NCI-H2107 (cell line): ENCODE measurements around the gene NASP.
"Not testable (repeated sequence)": the region's sequence is repeated elsewhere in the genome, so short reads cannot be mapped to it uniquely, and the experiment has no call there.

Experiments
- DNase-seq: peaks from one replicate; lab custom pipeline; 2025; lab: John Stamatoyannopoulos, UW

NASP gene

GRCh38 chr1:45569962-45570581 lies 13.8 kb upstream of the NASP start:
- peak; percentile 68 for DNase-seq

- no peak for DNase-seq
These were observed 13.2 kb upstream of the NASP start for GRCh38 chr1:45570631-45571030.

- no peak for DNase-seq
These were observed 10.5 kb upstream of the NASP start for GRCh38 chr1:45573231-45573804.

GRCh38 chr1:45574105-45574626 lies 9.7 kb upstream of the NASP start:
- no peak for DNase-seq

DNA sequence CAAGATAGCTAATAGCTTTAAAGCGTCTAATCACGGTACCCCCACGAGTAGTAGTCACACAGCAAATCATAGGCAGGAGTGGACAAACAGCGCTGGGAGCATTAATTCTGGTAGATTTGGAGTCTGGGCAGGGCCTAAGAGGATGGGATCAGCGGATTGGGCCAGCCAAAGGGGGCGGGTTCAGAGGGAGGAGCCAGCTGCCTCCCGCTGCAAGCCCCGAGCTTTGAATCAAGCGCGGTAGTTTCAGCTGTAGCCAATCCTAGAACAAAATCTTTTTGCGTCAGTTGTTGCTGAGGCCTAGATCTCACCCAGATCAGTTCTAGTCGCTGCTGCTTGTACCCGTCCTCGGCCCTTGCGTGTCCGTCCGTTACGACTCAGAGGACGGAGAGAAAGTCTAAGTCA lies 576 bp upstream of the NASP start:
- peak; percentile 96 for DNase-seq

DNA sequence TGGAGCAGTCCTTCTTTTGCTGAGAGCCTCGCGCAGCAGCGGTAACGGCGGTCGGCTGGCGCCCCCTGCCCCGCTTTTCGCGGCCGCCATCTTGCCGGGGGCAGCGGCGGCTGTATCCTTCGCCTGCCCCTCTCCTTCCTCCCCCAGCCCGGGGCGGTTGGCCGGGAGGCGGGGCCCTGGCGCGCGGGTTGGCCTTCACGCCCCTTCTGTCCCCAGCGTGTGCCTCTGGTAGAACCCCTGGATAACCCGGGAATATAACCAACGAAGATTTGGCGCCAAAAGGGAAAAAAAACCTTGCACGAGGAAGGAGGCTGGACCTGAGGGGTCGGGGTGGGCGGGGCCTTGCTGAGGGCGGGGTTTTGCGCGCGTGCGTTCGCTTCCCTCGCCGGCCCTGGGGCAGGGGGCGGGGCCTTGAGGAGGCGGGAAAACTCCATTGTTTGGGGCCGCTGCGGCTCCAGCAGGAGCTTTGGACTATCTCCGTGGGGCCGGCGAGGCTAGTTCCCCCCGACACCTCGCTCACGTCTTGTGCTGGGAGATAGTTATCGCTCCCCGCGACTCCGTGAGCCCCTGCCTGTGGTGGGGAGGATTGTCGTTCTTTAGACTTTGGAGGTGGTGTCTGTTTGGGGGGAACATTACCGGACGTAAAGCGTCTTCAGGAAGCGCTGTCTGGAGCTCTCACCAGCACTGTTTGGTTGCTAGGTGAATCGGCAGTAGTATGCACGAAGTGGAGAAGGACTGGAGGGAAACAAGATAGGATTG lies 689 bp downstream of the NASP start:
- DNase-seq: peak; percentile 94

DNA sequence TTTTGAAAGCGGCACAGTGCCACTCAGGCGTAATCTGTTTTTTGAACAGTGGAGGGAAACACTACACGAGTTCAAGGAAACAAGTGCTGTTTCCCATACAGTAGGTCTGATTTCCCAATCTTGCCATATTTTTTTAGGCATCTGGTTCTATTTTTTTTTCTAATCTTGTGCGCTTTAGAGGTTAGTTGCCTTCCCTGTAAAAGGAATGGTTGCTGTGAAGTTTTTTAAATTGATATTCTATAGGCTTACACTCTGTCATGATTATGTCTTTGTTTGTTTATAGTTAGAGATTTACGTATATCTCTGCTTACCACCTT lies 1.2 kb downstream of the NASP start:
- no peak for DNase-seq

GRCh38 chr1:45585496-45586075 lies 1.7 kb downstream of the NASP start:
- no peak for DNase-seq

- no peak for DNase-seq
These were observed 2.9 kb downstream of the NASP start for GRCh38 chr1:45586769-45587168.

DNA sequence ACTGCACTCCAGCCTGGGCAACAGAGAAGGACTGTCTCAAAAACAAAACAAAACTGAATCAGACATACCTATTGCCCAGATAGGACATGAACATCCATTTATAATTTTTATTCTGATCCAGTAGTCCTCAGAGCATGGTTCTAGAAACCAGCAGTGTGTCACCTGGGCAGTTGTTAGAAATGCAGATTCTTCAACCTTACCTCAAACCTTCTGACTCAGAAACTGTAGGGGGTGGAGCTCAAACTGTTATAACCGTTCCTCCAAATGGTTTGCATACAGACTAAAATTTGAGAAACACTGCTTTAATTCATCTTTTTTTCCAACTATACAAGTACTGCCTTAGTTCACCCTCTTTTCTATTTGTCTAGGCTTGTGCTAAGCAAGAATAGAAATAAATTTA lies 6.0 kb downstream of the NASP start:
- DNase-seq: no peak

DNA sequence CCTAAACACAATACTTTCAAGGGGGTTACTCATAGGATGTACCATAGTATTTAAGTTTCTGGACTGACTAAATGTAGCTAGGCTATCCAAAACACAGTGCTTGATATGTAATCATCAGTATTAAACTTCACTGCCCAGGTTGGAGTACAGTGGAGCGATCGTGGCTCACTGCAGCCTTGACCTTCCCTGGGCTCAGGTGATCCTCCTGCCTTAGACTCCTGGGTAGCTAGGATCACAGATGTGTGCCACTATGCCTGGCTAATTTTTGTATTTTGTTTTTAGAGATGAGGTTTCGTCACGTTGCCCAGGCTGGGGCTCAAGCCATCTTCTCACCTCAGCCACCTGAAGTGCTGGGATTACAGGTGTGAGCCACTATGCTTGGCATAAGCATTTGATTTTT lies 10.6 kb downstream of the NASP start:
- DNase-seq: no peak

- not testable (repeated sequence) for DNase-seq
These were observed 12.9 kb downstream of the NASP start for GRCh38 chr1:45596765-45597164.

- no peak for DNase-seq
These were observed 20.4 kb downstream of the NASP start for GRCh38 chr1:45604239-45604638.

GRCh38 chr1:45607404-45608074 lies 23.7 kb downstream of the NASP start:
- no peak for DNase-seq

DNA sequence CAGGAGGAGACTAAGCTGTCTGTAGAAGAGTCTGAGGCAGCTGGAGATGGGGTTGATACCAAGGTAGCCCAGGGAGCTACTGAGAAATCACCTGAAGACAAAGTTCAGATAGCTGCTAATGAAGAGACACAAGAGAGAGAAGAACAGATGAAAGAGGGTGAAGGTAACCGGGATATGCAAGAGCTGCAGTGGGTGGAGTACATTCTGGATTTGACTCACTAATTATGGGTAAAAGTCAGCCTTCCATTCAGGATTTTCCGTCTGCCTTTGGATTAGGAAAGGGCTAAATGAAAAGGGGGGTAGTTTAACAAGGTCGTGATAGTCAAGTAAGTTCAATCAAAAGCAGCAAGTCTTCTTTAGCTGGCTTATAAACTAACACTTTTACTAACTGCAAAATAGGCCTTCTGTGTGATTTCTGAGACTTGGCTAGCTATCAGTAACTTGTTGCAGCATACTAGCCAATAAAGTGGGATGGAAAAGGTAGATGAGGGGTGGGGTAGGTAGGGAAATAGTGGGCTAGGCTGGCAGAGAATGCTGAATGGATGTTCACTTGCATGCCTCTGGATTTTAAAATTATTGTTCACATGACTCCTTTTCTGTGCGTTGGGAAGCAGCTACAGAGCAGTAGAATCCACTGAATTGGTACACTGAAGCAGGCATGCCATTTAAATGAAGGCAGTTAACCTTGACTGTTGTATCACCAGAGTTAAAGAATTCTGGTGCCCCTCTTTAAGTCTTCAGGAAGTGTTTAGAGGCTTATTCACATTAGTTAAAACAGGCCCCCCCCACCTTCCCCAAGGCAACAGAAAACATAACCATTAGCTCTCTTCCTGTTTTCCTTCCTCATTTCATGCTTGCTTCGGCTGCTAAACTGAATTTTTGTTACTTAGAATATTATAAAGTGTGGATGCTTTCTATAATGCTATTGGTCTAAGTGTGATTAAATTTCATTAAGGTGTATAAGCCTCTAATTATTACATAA lies 24.6 kb downstream of the NASP start:
- DNase-seq: no peak

DNA sequence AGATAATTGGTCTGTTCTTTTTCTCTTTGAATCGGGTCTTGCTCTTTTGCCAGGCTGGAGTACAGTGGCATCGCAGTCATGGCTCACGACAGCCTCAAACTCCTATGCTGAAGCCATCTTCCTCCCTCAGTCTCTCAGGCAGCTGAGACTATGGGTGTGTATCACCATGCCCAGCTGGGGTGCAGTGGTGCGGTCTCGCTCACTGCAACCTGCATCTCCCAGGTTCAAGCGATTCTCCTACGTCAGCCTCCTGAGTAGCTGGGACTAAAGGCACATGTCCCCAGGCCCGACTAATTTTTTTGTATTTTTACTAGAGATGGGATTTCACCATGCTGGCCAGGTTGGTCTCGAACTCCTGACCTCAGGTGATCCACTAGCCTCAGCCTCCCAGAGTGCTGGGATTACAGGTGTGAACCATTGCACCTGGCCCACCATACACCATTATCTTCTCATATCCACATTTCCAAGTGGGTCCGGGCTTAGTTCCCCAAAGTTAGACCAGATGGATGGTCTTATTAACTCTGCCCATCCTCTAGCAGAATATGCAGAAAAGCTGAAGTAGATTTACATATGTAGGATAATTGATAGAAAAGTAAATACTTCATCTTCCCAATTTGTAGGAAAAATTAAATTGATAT lies 26.9 kb downstream of the NASP start:
- DNase-seq: no peak

DNA sequence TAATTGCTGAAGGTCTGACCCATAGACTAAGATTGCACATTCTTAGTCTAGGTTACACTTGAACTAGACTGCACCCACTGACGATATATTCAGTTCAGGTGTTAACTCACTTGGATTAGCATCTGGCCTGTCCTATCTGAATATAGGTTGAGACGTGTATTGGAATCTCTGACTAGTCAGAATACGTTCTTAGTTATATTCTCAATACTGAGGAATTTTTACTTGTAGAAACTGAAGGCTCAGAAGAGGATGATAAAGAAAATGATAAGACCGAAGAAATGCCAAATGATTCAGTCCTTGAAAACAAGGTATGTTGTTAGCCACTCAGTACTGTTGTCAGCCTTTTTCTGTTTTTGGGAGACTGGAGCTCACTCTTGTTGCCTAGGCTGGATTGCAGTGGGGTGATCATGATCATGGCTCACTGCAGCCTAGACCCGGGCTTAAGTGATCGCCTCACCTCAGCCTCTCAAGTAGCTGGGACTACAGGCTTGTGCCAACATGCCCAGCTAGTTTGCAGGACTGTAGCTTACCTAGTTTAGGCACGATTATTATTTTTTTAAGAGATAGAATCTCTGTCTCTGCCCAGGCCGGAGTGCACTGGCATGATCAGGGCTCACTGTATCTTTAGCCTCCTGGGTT lies 29.2 kb downstream of the NASP start:
- DNase-seq: no peak

DNA sequence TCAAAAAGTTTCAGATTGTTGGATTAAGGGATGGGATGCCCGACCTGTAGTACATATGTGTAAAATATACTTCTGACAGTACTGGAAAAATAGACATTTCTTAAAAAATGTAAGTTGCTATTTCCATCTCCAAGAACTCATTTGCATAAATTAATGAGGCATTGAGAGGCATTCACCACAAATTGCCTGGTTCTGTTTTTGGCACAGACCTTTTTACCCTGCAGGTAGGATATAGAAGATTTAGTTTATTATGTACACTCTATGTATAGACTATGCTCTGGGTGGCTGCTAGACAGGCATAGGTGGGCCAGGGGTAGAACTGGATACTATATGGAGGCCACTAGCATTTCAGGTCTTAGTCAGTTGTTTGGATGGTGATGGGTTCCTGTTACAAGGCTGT lies 32.0 kb downstream of the NASP start:
- no peak for DNase-seq

- DNase-seq: no peak
These were observed 33.8 kb downstream of the NASP start for GRCh38 chr1:45617618-45618017.
